ENCODE results near the gene HTR3E.

DNA sequence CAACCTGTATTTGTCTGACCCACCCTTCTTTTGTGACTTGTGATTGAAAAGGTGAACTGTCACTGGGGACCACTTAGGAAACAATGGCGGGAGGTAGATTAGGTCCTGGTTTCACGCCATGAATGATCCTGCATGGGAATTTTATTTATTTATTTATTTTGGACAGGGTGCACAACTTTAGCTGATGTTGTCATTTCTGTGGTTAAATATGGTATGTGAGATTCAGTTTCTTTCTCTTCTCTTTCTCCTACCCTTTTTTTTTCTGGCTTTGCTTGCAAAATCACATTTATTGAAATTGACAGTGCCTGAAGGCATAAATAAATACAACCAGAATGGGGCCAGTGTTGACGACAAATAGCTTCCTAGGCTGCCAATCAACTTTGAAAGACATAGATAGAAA lies 18.0 kb upstream of the HTR3E start:
- TF ChIP-seq, protein P1, sequence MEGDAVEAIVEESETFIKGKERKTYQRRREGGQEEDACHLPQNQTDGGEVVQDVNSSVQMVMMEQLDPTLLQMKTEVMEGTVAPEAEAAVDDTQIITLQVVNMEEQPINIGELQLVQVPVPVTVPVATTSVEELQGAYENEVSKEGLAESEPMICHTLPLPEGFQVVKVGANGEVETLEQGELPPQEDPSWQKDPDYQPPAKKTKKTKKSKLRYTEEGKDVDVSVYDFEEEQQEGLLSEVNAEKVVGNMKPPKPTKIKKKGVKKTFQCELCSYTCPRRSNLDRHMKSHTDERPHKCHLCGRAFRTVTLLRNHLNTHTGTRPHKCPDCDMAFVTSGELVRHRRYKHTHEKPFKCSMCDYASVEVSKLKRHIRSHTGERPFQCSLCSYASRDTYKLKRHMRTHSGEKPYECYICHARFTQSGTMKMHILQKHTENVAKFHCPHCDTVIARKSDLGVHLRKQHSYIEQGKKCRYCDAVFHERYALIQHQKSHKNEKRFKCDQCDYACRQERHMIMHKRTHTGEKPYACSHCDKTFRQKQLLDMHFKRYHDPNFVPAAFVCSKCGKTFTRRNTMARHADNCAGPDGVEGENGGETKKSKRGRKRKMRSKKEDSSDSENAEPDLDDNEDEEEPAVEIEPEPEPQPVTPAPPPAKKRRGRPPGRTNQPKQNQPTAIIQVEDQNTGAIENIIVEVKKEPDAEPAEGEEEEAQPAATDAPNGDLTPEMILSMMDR (conservative IDR thresholded peaks at IDR 0.05) = no peak
- no peak for TF ChIP-seq EZH2 (IDR thresholded peaks at IDR 0.05; ENCODE audit: low read depth)

Measured in PC-9 (cell line).